ENCODE data around the gene NFKBIE. TPM values are rescaled to one million over a fixed set of nuclear protein-coding genes. Genes with fewer than 3 reads are reported as not detected.

Gene NFKBIE
- total and polyA plus RNA-seq, 2 donors (not counting 1 experiment from before 2014, with no cell fraction given): 46.5 to 90.0 TPM

DNA sequence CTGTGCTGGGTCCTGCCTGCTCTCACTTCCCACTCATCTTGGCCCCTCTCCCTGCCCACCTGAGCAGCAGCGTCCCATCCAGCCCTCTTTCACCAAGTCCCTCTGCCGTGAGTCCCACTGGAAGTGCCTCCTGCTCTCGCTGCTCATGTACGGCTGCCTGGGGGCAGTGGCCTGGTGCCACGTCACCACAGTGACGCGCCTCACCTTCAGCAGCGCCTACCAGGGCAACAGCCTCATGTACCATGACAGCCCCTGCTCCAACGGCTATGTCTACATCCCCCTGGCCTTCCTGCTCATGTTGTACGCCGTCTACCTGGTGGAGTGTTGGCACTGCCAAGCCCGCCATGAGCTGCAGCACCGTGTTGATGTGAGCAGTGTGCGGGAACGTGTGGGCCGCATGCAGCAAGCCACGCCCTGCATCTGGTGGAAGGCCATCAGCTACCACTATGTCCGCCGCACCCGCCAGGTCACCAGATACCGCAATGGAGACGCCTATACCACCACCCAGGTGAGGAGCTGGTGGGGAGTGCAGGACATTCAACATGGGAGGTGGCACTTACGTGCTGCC, 7.7 kb upstream of the NFKBIE start:
- Histone ChIP-seq H3K4me1 (ENCODE audit: control insufficient read depth in 2 of 2, insufficient read depth in 2 of 2, low read length in 2 of 2) (peaks cover 17 to 21% of the 10 kb centered on the region in 2 donors), H3K27me3 (replicated peaks in 1 of 4; ENCODE audit: control extremely low read depth in 1 of 4, control insufficient read depth in 3 of 4, insufficient read depth in 4 of 4, low read length in 3 of 4) (peaks cover 0 to 76% (median 40%) of the 10 kb centered on the region in 4 experiments), H3K36me3 (replicated peaks in 1 of 2; ENCODE audit: control extremely low read depth in 1 of 2, control insufficient read depth in 1 of 2, extremely low read depth in 1 of 2, insufficient read depth in 2 of 2, low read length in 1 of 2) (no peaks in the 10 kb centered on the region), H2AFZ (ENCODE audit: insufficient read depth, low read depth, low read length, poor library complexity, severe bottlenecking) (no peak overlapping the region), H3K4me2 (replicated peaks; ENCODE audit: low read depth, low read length, poor library complexity, severe bottlenecking) (no peak overlapping the region), H4K20me1 (ENCODE audit: control insufficient read depth, insufficient read depth, low read length, poor library complexity, severe bottlenecking) (no peaks in the 10 kb centered on the region), H3K27ac (ENCODE audit: low read length in 2 of 2) (no peak overlapping the region), H3K9ac (ENCODE audit: low read length) (no peak overlapping the region), H3K4me3 (ENCODE audit: control extremely low read depth in 1 of 5, extremely low read depth in 1 of 5, insufficient read depth in 1 of 5, low read depth in 2 of 5, low read length in 4 of 5) (no peak overlapping the region), H3K79me2 (ENCODE audit: control insufficient read depth, insufficient read depth, low read length) (no peaks in the 10 kb centered on the region), H3K9me3 (ENCODE audit: control extremely low read depth in 1 of 3, control insufficient read depth in 2 of 3, insufficient read depth in 1 of 3, low read length in 2 of 3) (peaks cover 0 to 7% (median 0%) of the 10 kb centered on the region in 3 donors)
- 91% methylated on average over 16 of the region's 23 CpGs for WGBS (ENCODE audit: insufficient coverage)
- ATAC-seq (ENCODE audit: low read depth): no peak
- Mint-ChIP-seq H3K9me3 (ENCODE audit: insufficient read depth) (no peaks in the 10 kb centered on the region), H3K4me1 (peaks cover 20% of the 10 kb centered on the region), H3K27me3 (peaks cover 55% of the 10 kb centered on the region), H3K4me3 (peak overlapping the region; percentile 13), H3K27ac (no peak overlapping the region)
- POLR2A ChIA-PET: no interaction called here
- no peak for DNase-seq
- CTCF ChIA-PET: no interaction called here
- intact Hi-C loops (cut with micrococcal nuclease): no loop called here
- TF ChIP-seq EZH2 (IDR thresholded peaks at IDR 0.05; ENCODE audit: borderline replicate concordance, insufficient read depth, low read depth, low read length, poor library complexity, severe bottlenecking): no peak
- TF ChIP-seq, protein P1, sequence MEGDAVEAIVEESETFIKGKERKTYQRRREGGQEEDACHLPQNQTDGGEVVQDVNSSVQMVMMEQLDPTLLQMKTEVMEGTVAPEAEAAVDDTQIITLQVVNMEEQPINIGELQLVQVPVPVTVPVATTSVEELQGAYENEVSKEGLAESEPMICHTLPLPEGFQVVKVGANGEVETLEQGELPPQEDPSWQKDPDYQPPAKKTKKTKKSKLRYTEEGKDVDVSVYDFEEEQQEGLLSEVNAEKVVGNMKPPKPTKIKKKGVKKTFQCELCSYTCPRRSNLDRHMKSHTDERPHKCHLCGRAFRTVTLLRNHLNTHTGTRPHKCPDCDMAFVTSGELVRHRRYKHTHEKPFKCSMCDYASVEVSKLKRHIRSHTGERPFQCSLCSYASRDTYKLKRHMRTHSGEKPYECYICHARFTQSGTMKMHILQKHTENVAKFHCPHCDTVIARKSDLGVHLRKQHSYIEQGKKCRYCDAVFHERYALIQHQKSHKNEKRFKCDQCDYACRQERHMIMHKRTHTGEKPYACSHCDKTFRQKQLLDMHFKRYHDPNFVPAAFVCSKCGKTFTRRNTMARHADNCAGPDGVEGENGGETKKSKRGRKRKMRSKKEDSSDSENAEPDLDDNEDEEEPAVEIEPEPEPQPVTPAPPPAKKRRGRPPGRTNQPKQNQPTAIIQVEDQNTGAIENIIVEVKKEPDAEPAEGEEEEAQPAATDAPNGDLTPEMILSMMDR (IDR thresholded peaks at IDR 0.05): no peak

DNA sequence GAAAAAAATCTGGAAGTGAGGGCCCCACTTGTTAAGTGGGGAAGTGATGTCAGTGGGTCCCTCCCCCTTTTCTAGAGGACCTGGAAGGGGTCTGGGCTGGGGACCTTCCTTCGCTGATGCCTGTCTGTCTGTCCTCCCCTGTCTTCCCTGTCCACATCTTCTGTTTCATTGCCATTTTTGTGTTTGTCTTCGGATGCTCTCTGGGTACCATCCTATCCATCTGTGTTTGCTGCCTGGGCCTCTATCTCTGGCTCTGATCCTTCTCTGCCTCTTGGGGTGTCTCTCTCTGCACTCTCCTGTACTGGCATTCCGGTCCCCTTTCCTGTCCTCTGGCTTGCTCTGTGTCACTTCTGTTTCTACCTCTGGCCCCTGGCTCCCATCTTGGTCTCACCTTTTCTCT, 7.2 kb upstream of the NFKBIE start:
- Histone ChIP-seq H4K20me1 (ENCODE audit: control insufficient read depth, insufficient read depth, low read length, poor library complexity, severe bottlenecking) (no peaks in the 10 kb centered on the region), H3K9me3 (ENCODE audit: control extremely low read depth in 1 of 3, control insufficient read depth in 2 of 3, insufficient read depth in 1 of 3, low read length in 2 of 3) (peaks cover 0 to 7% (median 0%) of the 10 kb centered on the region in 3 donors), H2AFZ (ENCODE audit: insufficient read depth, low read depth, low read length, poor library complexity, severe bottlenecking) (no peak overlapping the region), H3K27me3 (replicated peaks in 1 of 4; ENCODE audit: control extremely low read depth in 1 of 4, control insufficient read depth in 3 of 4, insufficient read depth in 4 of 4, low read length in 3 of 4) (peaks cover 0 to 71% (median 38%) of the 10 kb centered on the region in 4 experiments), H3K27ac (ENCODE audit: low read length in 2 of 2) (no peak overlapping the region), H3K36me3 (replicated peaks in 1 of 2; ENCODE audit: control extremely low read depth in 1 of 2, control insufficient read depth in 1 of 2, extremely low read depth in 1 of 2, insufficient read depth in 2 of 2, low read length in 1 of 2) (no peaks in the 10 kb centered on the region), H3K4me3 (ENCODE audit: control extremely low read depth in 1 of 5, extremely low read depth in 1 of 5, insufficient read depth in 1 of 5, low read depth in 2 of 5, low read length in 4 of 5) (no peak overlapping the region), H3K9ac (ENCODE audit: low read length) (no peak overlapping the region), H3K4me1 (ENCODE audit: control insufficient read depth in 2 of 2, insufficient read depth in 2 of 2, low read length in 2 of 2) (peaks cover 17 to 21% of the 10 kb centered on the region in 2 donors), H3K79me2 (ENCODE audit: control insufficient read depth, insufficient read depth, low read length) (no peaks in the 10 kb centered on the region), H3K4me2 (replicated peaks; ENCODE audit: low read depth, low read length, poor library complexity, severe bottlenecking) (no peak overlapping the region)
- TF ChIP-seq, protein P1 (IDR thresholded peaks at IDR 0.05): no peak
- TF ChIP-seq EZH2 (IDR thresholded peaks at IDR 0.05; ENCODE audit: borderline replicate concordance, insufficient read depth, low read depth, low read length, poor library complexity, severe bottlenecking): no peak
- intact Hi-C loops (cut with micrococcal nuclease): no loop called here
- Mint-ChIP-seq H3K9me3 (ENCODE audit: insufficient read depth) (no peaks in the 10 kb centered on the region), H3K27ac (no peak overlapping the region), H3K27me3 (peaks cover 50% of the 10 kb centered on the region), H3K4me1 (peaks cover 24% of the 10 kb centered on the region), H3K4me3 (no peak overlapping the region)
- no peak for DNase-seq
- ChIA-PET POLR2A (no interaction called here), CTCF (interaction anchor here (0.5 to 1.2 kb wide), 2 partner anchors 16 to 32 kb away, joined by 4 to 5 read pairs; no protein-coding TSS in a partner anchor)
- no peak for ATAC-seq (ENCODE audit: low read depth)
- WGBS (ENCODE audit: insufficient coverage): 78% methylated on average over 2 of the region's 3 CpGs
